Measurements from ENCODE around the gene METTL17. TPM values are rescaled to one million over a fixed set of nuclear protein-coding genes. Genes with fewer than 3 reads are reported as not detected.

METTL17 gene
- total and polyA plus RNA-seq, 2 of the 13 experiments (the other 11 are each of a cell fraction or from before 2014, with no cell fraction given), result 122 to 199 TPM

- Histone ChIP-seq H3K27me3 (ENCODE audit: control insufficient read depth in 1 of 2, insufficient read depth in 2 of 2, low read length in 2 of 2) (no peaks in the 10 kb centered on the region; a peak in 1 of 5 replicates), H3K27ac (ENCODE audit: extremely low read length, insufficient read depth, low read length) (peak overlapping the region; percentile 22), H2AFZ (ENCODE audit: low read length) (peak overlapping the region; percentile 82), H3K4me1 (ENCODE audit: insufficient read depth, low read length) (peaks cover 66% of the 10 kb centered on the region), H3K36me3 (replicated peaks in 1 of 2; ENCODE audit: control insufficient read depth in 1 of 2, insufficient read depth in 2 of 2, low read length in 2 of 2) (no peaks in the 10 kb centered on the region), H3K9me3 (ENCODE audit: low read length) (no peaks in the 10 kb centered on the region), H3K9ac (ENCODE audit: insufficient read depth, low read depth, low read length) (peak overlapping the region; percentile 38), H4K20me1 (ENCODE audit: insufficient read depth, low read length) (no peaks in the 10 kb centered on the region), H3K79me2 (ENCODE audit: insufficient read depth, low read length) (no peaks in the 10 kb centered on the region), H3K4me3 (replicated peaks in 1 of 3; ENCODE audit: insufficient read depth in 1 of 3, low read depth in 2 of 3, low read length in 3 of 3) (peak overlapping the region; percentile 8 to 42 (median 20); a peak in 5 of 6 replicates), H3K4me2 (ENCODE audit: low read depth, low read length) (peak overlapping the region; percentile 69)
- FAIRE-seq, result peak; percentile 84
- intact Hi-C loops (cut with micrococcal nuclease; ENCODE audit: unreplicated experiment) (no loop called here), in situ Hi-C loops (cut with HindIII; ENCODE audit: extremely low pct_ligation_motif_present, low pct_unique_long_range_greater_than_20kb) (no loop called here)
- peak; percentile 73 for DNase-seq (ENCODE audit: low spot score)
- CTCF ChIA-PET (ENCODE audit: low intra/inter-chr PET ratio, low total read pairs), result interaction anchor here (1.2 to 4.8 kb wide), 4 partner anchors 21 to 54 kb away, joined by 3 to 109 read pairs (median 10); no protein-coding TSS in a partner anchor
- POLR2A ChIA-PET, result interaction anchor here (1.0 to 3.5 kb wide), 11 partner anchors 9 to 65 kb away, joined by 3 to 112 read pairs (median 20); partner anchors contain the start of genes ARHGEF40, NDRG2 and TPPP2
- 9% methylated on average over 10 of the region's 10 CpGs for WGBS (ENCODE audit: low lambda C conversion rate)
- BruUV-seq (replicated peaks), result no TSS peak
- peak; percentile 90 for ATAC-seq
- TF ChIP-seq THRA (CRISPR knock-in tag; IDR thresholded peaks at IDR 0.05; ENCODE audit: borderline replicate concordance) (peak; percentile 30; the same call in 1 of the 2 replicates), MAZ (IDR thresholded peaks at IDR 0.05; ENCODE audit: borderline replicate concordance, low read depth, low read length) (0 out of 2 replicates have a peak, but pooled peaks have one; percentile 45), MAZ (CRISPR knock-in tag; IDR thresholded peaks at IDR 0.05; ENCODE audit: low read depth) (no peak), ZNF331 (CRISPR knock-in tag; IDR thresholded peaks at IDR 0.05) (0 out of 2 replicates have a peak, but pooled peaks have one; percentile 49), NR2F2 (IDR thresholded peaks at IDR 0.05; ENCODE audit: borderline replicate concordance, low read depth) (no peak), ZSCAN25 (CRISPR knock-in tag; IDR thresholded peaks at IDR 0.05) (0 out of 2 replicates have a peak, but pooled peaks have one; percentile 26), BCL6 (CRISPR knock-in tag; IDR thresholded peaks at IDR 0.05) (peak; percentile 6; the same call in 1 of the 2 replicates), NR0B2 (CRISPR knock-in tag; IDR thresholded peaks at IDR 0.05) (peak; percentile 44; the same call in 1 of the 2 replicates), RARA (CRISPR knock-in tag; IDR thresholded peaks at IDR 0.05) (peak; percentile 36; the same call in 1 of the 2 replicates), ZNF691 (CRISPR knock-in tag; IDR thresholded peaks at IDR 0.05; ENCODE audit: borderline replicate concordance, low read depth) (peak; percentile 64; the same call in 1 of the 2 replicates), ARID4A (CRISPR knock-in tag; IDR thresholded peaks at IDR 0.05; ENCODE audit: borderline replicate concordance) (peak; percentile 62), E2F1 (CRISPR knock-in tag; IDR thresholded peaks at IDR 0.05) (no peak)
These were observed 49.0 kb downstream of the METTL17 start for GRCh38 chr14:21038441-21039422.

All from HepG2 (cell line).